ENCODE measurements around the gene ZYX.
A peak's percentile ranks its signal among the peaks of the same experiment; 100 is the strongest.
"Not testable (repeated sequence)": the region's sequence is repeated elsewhere in the genome, so short reads cannot be mapped to it uniquely, and the experiment has no call there.

ZYX gene

DNA sequence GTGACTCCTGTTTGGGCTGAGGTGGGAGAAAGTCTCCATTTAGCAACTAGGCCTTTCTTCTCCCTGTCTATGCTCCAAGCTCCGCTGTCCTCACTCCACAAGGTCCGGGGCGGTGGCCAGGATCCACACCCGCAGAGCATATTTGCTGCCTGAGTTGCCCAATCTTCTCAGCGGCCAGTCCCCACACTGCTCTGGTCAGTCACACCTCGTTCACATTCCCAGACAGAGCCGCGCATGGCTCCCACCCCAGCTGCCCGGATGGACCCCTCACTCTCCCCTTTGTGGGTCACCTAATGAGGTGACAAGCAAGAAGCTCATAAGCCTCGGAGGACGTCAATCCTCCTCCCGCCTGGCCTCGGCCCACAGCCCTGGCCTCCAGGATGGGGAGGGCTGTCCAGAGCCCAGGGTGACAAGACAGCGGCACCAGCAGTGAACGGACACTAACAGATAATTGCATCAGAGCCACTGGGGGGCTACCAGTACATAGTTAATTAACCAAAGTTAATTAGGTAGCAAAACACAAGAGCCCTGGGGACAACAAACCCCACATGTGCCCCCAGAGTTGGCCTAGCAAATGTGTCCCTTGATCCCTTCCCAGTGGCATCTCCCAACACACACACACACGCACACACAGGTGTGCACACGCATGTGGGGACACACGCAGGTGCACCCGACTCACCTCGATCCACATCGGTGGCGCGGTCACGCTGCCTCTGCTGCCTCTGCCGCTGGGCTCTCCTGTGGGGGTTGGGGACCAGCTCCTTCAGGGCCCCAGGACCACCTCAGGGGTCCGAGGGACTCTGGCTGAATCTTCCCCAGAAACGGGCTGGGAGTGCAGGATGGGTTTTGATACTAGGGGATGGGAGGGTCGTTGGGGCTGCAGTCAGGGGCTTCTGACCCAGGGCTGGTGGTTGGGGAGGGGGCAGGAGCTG lies 15.7 kb downstream of the ZYX start:
- DNase-seq (ENCODE audit: low spot score) = no peak

DNA sequence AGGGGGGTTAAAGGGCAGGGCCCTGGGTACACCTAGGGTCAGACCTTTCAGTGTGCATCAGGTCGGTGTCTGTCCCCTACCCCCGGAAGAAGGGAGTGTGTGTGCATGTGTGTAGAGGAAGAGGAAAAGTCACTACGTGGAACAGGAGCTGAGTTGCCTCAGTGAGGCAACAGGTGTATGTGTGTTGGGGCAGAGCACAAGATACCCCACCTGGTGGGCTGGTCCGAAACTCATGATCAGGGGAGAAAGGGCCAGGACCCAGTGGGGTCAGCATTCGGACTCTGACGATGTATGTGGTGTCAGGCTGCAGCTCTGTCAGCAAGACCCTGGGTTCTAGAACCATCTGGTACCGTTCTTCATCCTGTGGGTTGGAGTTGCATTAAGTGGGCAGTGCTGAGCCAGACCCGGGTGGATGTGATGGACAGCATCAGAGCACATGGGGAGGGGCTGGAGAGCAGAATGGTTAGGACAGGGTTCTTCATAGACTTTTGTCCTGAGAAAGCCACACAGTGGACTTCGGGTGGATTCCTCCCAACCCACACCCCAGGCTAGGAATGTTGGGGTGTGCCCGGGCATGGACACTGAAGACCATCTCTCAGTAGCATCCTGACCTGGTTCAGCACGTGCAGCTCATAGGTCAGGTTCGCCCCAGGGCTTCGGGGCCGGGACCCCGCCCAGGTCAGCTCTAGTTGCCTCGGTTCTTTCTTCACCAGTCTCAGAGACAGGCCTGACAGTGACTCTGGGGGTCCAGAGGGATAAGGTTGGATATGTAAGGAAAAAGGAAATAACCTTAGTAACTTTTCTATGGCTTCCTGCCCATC lies 16.8 kb downstream of the ZYX start:
- DNase-seq (ENCODE audit: low spot score) = no peak

DNA sequence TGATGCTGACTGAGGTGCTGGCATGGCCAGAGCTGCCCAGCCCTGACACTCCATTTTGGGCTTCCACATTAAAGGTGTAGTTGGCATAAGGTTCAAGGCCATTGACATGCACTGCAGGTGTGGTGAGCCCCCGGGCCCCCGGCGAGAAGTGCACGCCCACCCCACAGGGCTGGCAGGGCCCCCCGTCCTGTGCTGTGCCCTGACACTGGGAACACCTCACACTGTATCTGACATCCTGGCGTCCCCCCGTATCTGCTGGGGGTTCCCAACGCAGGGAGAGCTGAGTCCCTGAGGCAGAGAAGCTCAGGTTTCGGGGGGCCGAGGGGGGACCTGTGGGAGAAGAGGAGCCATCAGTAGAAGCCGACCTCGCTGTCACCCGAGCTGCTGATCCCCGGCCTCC lies 17.5 kb downstream of the ZYX start:
- no peak for DNase-seq (ENCODE audit: low spot score)

DNA sequence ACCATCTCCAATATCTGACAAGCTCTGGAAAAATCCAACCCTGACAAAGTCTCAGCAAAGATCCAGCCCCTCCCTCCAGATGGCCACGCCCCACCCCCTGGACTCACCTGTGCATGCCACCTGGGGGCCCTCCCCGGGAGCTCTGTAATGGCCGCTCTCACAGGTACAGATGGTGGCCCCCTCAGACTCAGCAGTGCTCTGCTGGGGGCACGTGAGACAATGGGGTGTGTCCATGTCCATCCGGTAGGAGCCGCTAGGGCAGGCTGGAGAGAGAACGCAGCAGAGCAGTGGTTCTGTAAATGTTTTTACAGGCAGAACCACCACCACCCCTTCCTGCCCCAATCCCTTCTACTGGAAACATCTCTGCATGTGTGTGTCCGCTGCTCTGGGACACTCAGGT lies 18.0 kb downstream of the ZYX start:
- DNase-seq (ENCODE audit: low spot score) = no peak

DNA sequence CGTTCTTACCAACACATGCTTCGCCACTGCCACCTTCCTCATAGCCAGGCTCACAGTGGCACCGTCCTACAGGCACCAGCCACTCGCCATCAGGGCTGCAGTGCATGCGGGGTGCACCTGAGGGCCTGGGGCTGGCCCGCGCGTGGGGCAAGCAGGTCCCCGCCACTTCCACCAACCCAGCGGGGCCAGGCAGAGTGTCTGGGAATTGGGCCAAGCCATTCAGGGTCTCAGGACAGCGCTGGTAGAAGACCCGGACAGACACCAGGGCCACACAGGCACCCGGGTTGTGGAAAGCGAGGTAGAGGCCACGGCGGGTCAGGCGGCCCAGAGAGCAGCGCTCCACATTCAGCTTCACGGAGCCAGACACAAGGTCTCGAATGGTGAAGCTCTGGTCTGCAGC lies 18.5 kb downstream of the ZYX start:
- no peak for DNase-seq (ENCODE audit: low spot score)

DNA sequence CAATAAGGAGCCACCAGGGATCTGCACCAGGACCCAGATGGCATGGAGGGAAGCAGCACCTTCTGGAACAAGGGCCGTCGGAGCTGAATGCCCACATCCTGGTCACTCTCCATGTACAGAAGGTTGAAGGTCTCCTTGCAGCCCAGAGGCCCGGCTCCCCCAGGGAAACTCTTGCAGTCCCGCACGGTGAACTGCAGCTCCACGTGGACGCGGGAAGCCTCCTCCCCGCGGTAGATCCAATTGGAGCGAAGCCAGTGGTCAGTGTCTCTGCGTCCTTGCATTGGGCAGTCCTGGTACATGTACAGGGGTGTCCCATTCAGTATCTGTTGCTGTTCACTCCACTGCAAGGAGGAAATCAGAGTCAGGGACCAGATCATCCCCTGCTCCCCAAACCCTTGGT lies 20.1 kb downstream of the ZYX start:
- DNase-seq (ENCODE audit: low spot score) = no peak

DNA sequence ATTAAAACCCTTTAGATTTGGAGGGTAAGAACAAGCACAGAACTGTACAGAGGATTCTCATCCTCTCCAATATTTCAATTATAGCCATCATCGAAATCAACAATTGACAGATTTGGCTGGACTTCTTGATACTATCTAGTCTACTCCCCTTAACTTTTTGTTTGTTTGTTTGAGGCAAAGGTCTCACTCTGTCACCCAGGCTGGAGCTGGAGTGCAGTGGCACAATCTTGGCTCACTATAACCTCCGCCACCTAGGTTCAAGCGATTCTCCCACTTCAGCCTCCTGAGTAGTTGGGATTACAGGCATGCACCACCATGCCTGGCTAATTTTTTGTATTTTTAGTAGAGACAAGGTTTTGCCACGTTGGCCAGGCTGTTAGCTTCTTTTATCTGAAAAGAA lies 21.1 kb downstream of the ZYX start:
- DNase-seq (ENCODE audit: low spot score) = not testable (repeated sequence)

DNA sequence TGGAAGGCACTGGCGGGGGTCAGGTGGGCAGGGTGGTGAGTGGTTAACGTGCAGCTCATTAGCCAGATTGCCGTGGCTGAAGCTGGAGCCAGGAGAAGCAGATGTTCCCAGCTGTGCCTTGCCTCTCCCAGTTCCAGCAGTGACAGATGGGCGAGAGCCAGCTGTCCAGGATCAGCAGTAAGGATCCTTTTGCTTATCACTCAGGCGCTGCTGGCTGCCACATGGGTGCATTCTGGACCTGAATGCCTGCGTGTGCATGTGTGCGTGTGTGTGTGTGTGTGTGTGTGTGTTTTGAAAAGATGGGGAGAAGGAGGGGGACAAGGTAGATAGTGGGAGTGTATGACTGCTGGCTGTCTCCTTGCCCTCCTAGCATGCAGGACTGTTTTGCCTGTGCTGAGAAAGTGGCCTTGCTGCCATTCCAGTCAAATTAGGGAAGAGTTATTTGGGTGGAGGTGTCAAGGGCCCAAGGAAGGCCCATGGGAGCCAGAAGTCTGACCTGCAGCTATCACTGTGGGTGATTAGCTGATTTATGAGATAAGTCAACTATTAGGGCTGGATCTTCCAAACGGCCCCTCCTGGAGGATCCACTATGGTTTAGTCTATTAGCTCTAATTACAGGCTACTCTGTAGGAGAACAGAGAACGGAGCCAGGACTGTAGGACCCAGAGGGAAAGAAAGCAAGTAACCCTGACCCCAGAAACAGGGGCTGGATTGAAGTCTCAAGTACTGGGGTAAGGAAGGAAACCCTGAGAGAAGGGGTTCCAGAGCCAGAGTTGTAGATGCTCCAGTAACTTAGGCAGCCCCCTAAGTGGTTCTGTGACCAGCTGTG lies 24.2 kb downstream of the ZYX start:
- no peak for DNase-seq (ENCODE audit: low spot score)

DNA sequence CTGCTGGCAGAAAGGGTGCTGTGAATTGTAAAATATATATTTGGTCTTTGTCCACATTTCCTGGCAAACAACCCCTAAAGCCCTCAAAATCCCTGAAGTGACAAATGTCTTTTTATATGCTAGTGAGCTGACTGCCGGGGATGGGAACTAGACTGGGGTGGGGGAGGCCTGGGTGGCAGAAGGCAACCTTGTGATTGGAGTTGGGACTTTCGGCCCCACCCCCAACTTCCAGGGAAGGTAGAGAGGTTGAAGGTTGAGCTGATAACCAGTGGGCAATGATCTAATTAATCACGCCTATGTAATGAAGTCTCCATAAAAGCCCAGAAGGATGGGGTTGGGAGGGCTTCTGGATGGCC lies 24.8 kb downstream of the ZYX start:
- DNase-seq (ENCODE audit: low spot score) = no peak

DNA sequence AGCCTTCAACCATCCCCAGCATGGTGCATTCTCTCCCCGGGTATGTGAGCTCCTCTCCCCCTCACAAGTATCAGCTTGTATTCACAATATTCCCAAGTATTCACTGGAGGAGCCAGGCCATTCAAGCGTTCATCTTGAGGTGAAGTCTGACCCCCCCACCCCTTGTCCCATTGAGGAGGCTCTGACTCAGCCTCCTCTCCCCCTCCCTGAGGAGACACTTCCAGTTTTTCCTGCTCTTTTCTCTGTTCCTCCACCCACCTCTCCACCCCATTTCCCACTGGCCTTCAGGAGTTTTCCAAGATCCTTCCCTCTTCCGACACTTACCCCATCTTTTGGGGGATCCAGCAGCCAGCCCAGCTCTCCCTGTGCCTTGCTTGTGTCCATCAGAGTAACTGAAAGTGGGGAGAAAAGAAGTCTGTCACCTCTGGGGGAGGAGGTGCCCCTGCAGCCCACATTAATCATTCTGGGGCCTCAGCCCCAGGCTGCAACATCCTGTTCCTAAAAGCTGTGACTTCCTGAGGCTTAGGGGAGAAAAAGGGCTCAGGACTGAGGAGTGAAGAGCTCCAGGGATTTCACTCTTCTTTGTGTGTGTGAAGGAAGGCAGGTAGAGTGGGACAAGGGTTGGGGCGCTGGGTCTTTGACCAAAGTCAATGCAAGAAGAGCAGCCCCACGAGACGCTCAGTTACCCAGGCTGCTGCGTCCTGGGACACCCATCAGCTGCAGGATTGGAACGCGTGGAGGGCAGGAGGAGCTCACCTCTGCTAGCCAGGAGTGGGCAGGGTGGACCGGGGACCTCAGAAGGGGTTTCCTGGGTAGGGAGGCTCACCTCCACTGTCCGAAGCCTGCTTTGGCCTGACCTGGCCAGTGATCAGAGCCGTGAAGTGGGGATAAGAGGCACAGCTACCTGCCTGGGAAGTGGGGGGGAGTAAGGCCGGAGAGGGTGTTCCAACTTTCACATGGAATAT lies 26.4 kb downstream of the ZYX start:
- no peak for DNase-seq (ENCODE audit: low spot score)

DNA sequence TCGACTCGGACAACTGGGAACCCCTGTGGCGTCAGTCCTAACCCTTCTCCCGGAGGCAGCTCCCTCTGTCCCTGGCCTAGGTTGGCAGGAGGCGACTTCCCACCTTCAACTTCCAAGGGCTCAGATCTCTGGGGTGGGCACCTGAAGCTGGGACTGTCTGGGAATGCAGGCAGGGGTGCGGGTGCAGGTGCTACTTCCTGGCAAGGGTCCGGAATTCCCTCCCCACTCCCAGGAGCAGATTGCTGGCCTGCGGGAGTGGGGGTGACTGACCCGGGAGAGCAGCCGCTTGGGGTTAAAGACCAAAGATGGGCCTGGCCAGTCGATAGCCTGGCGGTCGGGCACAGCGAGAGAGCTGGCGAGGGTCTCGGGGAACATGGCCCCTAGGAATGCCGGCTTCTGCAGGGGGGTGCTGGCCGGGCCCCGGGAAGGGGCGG lies 27.1 kb downstream of the ZYX start:
- DNase-seq (ENCODE audit: low spot score) = no peak

DNA sequence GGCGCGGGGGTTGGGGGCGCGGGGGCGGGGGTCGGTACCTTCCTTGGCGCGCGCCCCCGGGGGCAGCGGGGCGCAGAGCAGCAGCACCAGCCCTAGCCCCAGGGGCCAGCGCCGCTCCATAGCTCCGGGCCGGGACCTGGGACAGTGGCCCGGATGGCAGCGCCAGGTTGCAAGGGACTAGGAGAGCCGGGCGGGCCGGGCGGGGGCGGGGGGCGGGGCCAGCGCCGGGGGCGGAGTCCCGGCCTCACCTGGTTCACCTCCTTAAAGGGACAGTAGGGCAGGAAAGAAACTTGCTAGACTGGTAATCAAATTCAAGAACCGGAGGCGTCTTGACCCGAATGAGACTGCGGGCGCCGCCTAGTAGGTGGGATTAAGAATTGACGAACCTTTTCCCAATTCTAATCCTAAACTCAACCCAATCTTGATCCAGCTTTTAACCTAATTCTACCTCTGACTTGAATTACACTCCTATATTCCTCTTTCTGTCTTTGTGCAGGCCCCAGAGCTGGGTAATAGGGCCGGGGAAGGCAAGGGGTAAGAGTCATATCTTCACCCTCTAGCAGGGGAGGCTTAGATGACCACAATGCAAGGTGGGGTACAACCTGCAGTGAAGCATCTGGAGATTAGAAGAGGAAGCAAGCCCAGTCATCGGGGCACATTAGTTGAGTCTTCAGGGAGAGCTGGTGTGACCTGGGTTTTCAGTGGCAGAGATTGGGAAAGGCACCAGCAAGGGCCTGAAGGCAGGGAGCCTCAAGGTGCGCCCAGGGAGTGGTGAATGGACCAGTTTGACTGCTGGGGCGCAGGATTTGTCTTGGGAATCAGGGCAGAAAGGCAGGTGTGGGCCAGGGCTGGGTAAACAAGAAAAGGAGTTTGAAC lies 27.8 kb downstream of the ZYX start, which contains the start of gene EPHA1:
TSS of gene EPHA1 (minus strand) at position 171 of the 876 bp plus-strand sequence. CDS start at position 120, 51 bp downstream.
- DNase-seq (ENCODE audit: low spot score) = no peak

DNA sequence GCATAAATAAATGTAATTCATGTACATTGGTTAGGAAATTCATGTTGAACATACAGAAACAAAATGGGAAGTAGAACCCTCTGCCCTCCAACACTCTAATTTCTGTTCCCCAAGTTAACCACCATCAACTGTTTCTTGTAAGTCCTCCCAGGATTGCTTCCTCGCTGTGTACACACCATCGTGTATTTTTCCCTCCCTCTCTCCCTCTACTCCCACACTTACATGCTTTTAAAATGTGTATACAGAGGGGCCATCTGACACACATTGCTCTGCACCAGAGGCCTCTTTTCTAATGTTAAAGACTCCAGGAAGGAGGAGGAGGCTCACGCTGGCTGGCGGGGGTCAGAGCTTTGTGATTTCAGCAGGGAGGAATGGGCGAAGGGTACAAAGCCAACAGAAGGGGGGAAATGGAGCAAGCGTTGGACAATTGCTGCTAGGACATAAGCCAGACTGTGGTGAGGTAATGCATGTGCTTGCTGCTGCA lies 29.4 kb downstream of the ZYX start:
- DNase-seq (ENCODE audit: low spot score) = no peak

DNA sequence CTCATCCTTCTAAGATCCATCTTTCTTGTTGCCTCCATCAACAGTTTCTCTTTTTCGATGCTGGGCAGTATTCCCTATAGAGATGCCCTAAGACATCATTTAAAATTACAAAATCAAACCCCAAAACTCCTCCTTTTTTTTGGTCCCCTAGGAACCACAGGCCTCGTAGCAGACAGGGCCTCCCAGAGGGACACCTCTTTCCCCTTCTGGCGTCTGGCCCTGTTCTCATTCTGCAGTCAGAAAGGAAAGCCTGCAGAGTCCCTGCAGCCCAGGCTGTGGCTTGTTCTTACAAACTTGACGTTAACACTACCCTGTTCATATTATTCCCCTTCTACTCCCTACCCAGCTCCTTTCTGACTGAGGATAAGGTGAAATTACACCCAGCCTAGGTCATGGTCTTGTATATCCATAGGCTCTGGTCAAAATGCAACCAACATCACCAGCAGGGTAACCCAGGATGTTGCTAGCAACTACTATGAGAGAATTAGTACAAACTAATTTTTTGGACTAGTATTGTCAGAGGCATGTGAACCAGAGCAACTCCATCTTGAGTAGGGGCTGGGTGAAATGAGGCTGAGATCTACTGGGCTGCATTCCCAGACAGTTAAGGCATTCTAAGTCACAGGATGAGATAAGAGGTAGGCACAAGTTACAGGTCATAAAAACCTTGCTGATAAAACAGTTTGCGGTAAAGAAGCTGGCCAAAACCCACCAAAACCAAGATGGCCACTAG lies 31.0 kb downstream of the ZYX start:
- DNase-seq (ENCODE audit: low spot score) = no peak

DNA sequence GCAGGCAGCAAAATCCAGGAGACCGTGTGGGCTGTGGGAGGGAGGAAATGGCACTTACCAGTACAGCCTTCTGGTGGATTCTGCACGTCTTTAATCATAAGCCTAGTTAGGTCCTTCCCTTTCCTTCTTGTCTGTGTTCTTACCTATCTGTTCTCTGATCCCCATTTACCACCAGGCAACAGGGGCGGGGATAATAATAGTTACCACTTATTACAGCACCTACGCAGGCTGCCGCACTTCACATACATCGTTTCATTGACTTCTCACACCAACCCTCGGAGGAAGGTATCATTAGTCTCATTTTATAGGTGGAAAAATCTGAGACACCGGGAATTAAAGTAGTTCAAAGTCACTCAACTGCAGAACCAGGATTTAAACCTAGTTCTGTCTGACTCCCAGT lies 32.0 kb downstream of the ZYX start:
- DNase-seq (ENCODE audit: low spot score) = no peak

DNA sequence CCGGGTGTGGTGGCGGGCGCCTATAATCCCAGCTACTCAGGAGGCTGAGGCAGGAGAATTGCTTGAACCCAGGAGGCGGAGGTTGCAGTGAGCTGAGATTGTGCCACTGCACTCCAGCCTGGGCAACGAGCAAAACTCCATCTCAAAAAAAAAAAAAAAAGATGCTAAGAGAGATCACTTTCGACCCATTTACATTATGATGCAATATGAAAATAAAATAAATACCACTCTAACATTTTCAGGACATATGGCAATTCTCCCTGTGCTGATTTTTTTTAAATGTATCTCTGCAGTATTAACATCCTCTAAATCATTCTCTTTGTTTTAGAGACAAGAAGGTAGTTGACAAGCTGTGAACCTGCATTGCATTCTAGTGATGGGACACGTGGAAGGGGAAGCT lies 34.1 kb downstream of the ZYX start:
- not testable (repeated sequence) for DNase-seq (ENCODE audit: low spot score)

DNA sequence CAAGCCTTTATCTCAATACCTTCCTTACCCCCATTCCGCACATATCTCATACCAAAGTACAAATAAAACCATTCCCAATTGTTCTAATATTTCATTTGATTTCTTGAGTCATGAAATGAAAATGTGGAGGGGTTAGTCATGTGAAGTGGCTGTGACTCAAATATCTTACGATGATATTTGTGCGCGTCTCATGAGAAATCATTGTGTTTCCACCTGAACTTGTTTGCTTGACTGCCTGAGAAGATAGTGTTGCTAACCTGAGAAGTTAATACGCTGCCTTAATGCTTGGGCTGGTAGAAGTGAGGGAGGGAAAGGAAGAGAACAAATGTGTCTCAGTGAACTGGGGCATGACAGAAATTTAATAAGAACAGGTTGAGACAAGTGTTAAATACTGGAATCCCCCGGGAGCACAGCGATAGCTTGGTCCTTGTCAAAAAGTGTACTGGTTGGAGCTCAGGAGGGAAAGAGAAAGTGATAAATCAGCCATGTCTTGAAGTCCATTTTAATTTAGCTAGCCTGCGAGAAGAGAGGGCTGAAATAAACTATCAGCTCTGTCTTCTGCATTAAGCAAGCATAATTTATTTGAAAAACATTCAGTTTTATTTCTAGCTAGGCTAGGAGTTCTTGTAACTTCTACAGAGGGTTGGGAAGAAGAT lies 34.7 kb downstream of the ZYX start:
- DNase-seq (ENCODE audit: low spot score) = no peak

DNA sequence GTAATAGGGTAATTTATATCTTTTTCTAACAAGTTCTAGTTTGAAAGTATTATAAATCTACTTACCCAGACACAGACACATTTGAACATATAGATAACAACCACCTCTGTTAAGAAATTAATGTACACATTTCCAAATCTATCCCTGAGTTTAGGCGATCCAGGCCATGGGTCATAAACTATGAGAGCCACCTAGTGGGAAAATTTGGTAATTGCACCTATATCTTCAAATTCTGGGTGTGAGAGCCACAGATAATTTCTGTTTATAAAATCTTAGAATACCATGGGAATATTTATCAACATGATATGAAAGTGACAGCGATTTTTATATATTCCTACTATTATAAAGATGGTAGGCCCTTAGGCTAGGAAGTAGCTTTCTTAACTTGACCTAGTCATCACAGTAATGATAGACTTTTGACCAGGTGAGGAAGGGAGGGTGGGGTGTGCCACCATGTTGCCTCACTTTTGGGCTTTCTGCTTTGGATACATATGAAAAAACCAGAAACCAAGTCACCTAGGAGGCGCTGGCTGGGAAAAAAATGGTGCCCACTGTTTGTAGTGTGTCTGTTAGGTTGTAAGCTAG lies 35.5 kb downstream of the ZYX start:
- DNase-seq (ENCODE audit: low spot score) = peak; percentile 51
